ENCODE results near the gene COL6A2. TPM values are rescaled to one million over a fixed set of nuclear protein-coding genes. Genes with fewer than 3 reads are reported as not detected.
"Not testable (repeated sequence)": the region's sequence is repeated elsewhere in the genome, so short reads cannot be mapped to it uniquely, and the experiment has no call there.

COL6A2 gene
- total RNA-seq, 1 donor from 2014 or later = 5.2 TPM

GRCh38 chr21:46071082-46071481 lies 26.8 kb upstream of the COL6A2 start:
- no peak overlapping the region for H3K4me3 Mint-ChIP-seq
- TF ChIP-seq EZH2phosphoT487 (IDR thresholded peaks at IDR 0.05) (no peak), CTCF (IDR thresholded peaks at IDR 0.05) (no peak), EZH2 (IDR thresholded peaks at IDR 0.05) (no peak)
- H3K9ac ChIP-seq = no peak overlapping the region
- H3K9me3 Mint-ChIP-seq = peaks cover 8% of the 10 kb centered on the region
- peaks cover 4% of the 10 kb centered on the region for H3K36me3 Mint-ChIP-seq
- no peaks in the 10 kb centered on the region for H3K79me2 ChIP-seq (ENCODE audit: low read depth)
- no peak overlapping the region for H3K4me3 ChIP-seq
- H3K36me3 ChIP-seq = no peaks in the 10 kb centered on the region
- H3F3A ChIP-seq (ENCODE audit: low read depth) = peaks cover 3% of the 10 kb centered on the region
- H3K27ac Mint-ChIP-seq = no peak overlapping the region
- no peaks in the 10 kb centered on the region for H3K9me3 ChIP-seq (ENCODE audit: low read depth)
- no peaks in the 10 kb centered on the region for H4K20me1 ChIP-seq (ENCODE audit: low read depth)
- H3K27me3 ChIP-seq = no peaks in the 10 kb centered on the region
- H3K27me3 Mint-ChIP-seq (ENCODE audit: insufficient read depth, low read depth) = peaks cover 24% of the 10 kb centered on the region
- no peak overlapping the region for H3K27ac ChIP-seq
- DNase-seq (ENCODE audit: low spot score) = no peak
- H2AFZ ChIP-seq (replicated peaks) = no peak overlapping the region
- H3K4me1 Mint-ChIP-seq = peaks cover 29% of the 10 kb centered on the region
- H3K4me1 ChIP-seq = peaks cover 8% of the 10 kb centered on the region
- H3K4me2 ChIP-seq = no peak overlapping the region

GRCh38 chr21:46076724-46077123 lies 21.2 kb upstream of the COL6A2 start:
- not testable (repeated sequence) for H3K4me3 ChIP-seq; H2AFZ ChIP-seq (replicated peaks)

GRCh38 chr21:46077674-46078101 lies 20.2 kb upstream of the COL6A2 start:
- Histone ChIP-seq H4K20me1 (ENCODE audit: low read depth) (no peaks in the 10 kb centered on the region), H3K4me3 (no peak overlapping the region), H3K9me3 (ENCODE audit: low read depth) (no peaks in the 10 kb centered on the region), H3K9ac (no peak overlapping the region), H3K4me2 (no peak overlapping the region), H2AFZ (replicated peaks) (no peak overlapping the region), H3K27ac (no peak overlapping the region), H3K79me2 (ENCODE audit: low read depth) (no peaks in the 10 kb centered on the region), H3K36me3 (no peaks in the 10 kb centered on the region), H3K4me1 (no peaks in the 10 kb centered on the region), H3F3A (ENCODE audit: low read depth) (no peaks in the 10 kb centered on the region), H3K27me3 (no peaks in the 10 kb centered on the region)
- no peaks in the 10 kb centered on the region for H3K36me3 Mint-ChIP-seq
- H3K4me3 Mint-ChIP-seq = no peak overlapping the region
- no peak for DNase-seq (ENCODE audit: low spot score)
- H3K4me1 Mint-ChIP-seq = peaks cover 6% of the 10 kb centered on the region
- TF ChIP-seq EZH2 (IDR thresholded peaks at IDR 0.05) (no peak), CTCF (IDR thresholded peaks at IDR 0.05) (no peak), EZH2phosphoT487 (IDR thresholded peaks at IDR 0.05) (no peak)
- H3K27me3 Mint-ChIP-seq (ENCODE audit: insufficient read depth, low read depth) = no peaks in the 10 kb centered on the region
- peaks cover 6% of the 10 kb centered on the region for H3K9me3 Mint-ChIP-seq
- H3K27ac Mint-ChIP-seq = no peak overlapping the region

More at GRCh38 chr21:46076724-46077123, 21.2 kb upstream of the COL6A2 start:
- not testable (repeated sequence) for H3K36me3 Mint-ChIP-seq; H3K27me3 Mint-ChIP-seq (ENCODE audit: insufficient read depth, low read depth); H3K4me1 Mint-ChIP-seq; H3K27ac ChIP-seq; H3K9me3 ChIP-seq (ENCODE audit: low read depth); H3K4me3 Mint-ChIP-seq; H3K27me3 ChIP-seq; H3K9ac ChIP-seq; DNase-seq (ENCODE audit: low spot score); H3F3A ChIP-seq (ENCODE audit: low read depth); H3K9me3 Mint-ChIP-seq; H3K79me2 ChIP-seq (ENCODE audit: low read depth); H3K27ac Mint-ChIP-seq; H3K4me1 ChIP-seq; H3K36me3 ChIP-seq; H3K4me2 ChIP-seq; H4K20me1 ChIP-seq (ENCODE audit: low read depth)

GRCh38 chr21:46078322-46078977 lies 19.5 kb upstream of the COL6A2 start:
- DNase-seq (ENCODE audit: low spot score) = no peak
- no peaks in the 10 kb centered on the region for H3K36me3 Mint-ChIP-seq
- Histone ChIP-seq H3K9me3 (ENCODE audit: low read depth) (no peaks in the 10 kb centered on the region), H3K4me2 (no peak overlapping the region), H3K27me3 (no peaks in the 10 kb centered on the region), H3K27ac (no peak overlapping the region), H3K36me3 (no peaks in the 10 kb centered on the region), H4K20me1 (ENCODE audit: low read depth) (no peaks in the 10 kb centered on the region), H2AFZ (replicated peaks) (no peak overlapping the region), H3K9ac (no peak overlapping the region), H3K4me3 (no peak overlapping the region), H3K79me2 (ENCODE audit: low read depth) (no peaks in the 10 kb centered on the region), H3K4me1 (no peaks in the 10 kb centered on the region), H3F3A (ENCODE audit: low read depth) (no peaks in the 10 kb centered on the region)
- peaks cover 6% of the 10 kb centered on the region for H3K9me3 Mint-ChIP-seq
- H3K27ac Mint-ChIP-seq = no peak overlapping the region
- peaks cover 7% of the 10 kb centered on the region for H3K4me1 Mint-ChIP-seq
- H3K4me3 Mint-ChIP-seq = no peak overlapping the region
- H3K27me3 Mint-ChIP-seq (ENCODE audit: insufficient read depth, low read depth) = no peaks in the 10 kb centered on the region
- TF ChIP-seq CTCF (IDR thresholded peaks at IDR 0.05) = no peak
- TF ChIP-seq EZH2phosphoT487 (IDR thresholded peaks at IDR 0.05) = no peak
- no peak for TF ChIP-seq EZH2 (IDR thresholded peaks at IDR 0.05)

All from neural progenitor cell (in vitro differentiated cells).